Jurkat, Clone E6-1 (cell line): Measurements from ENCODE around the gene NCBP1.

Source experiments
- DNase-seq: peaks from one replicate; pipeline ENCODE4 v3.0.0-alpha.2; 2011; ENCODE audit warnings: low read depth, low spot score
- H3K4me3 ChIP-seq: 2 replicates; pipeline ENCODE4 v1.5.1; 2011; ENCODE audit warnings: mild to moderate bottlenecking, low read length, control low read depth, moderate library complexity

NCBP1 gene

GRCh38 chr9:97703437-97704344, 70.1 kb downstream of the NCBP1 start:
- no peak overlapping the region for H3K4me3 ChIP-seq
- DNase-seq, result no peak

DNA sequence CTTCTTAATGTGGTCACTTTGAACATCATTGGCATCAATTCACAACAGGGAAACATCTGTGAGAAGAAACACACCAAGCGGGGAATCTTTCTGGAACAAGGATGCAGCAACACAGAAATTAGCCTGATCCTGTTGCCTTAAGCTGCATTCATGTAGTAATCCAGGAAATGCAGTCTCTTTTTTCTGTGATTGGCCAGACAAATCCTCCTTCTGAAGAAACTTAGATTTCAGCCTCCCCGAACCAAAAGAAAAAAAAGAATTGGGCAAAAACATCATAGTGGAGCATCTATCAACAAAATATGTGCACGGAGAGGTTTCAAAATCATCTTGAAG, 70.7 kb downstream of the NCBP1 start:
- H3K4me3 ChIP-seq, result no peak overlapping the region
- no peak for DNase-seq

DNA sequence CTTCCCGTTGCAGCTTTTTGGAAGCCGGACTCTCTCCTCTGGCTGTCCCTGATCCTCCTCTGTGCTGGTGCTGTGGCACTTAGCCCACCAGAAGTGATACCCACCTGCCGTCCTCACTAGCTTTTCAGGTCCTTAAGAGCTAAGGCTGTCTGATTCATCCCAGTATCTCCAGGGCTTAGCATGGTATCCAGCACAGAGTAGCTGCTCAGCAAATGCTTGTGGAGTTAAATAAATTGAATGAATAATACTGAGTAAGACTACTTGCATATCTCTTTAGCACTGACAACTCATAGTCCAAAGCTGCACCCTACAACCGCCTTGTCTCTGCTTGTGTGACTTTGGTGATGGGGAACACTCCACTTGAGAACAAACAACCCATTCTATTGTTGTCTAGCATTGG, 71.2 kb downstream of the NCBP1 start:
- no peak overlapping the region for H3K4me3 ChIP-seq
- DNase-seq, result no peak

GRCh38 chr9:97705354-97705950, 71.8 kb downstream of the NCBP1 start:
- H3K4me3 ChIP-seq, result no peak overlapping the region
- DNase-seq, result no peak

DNA sequence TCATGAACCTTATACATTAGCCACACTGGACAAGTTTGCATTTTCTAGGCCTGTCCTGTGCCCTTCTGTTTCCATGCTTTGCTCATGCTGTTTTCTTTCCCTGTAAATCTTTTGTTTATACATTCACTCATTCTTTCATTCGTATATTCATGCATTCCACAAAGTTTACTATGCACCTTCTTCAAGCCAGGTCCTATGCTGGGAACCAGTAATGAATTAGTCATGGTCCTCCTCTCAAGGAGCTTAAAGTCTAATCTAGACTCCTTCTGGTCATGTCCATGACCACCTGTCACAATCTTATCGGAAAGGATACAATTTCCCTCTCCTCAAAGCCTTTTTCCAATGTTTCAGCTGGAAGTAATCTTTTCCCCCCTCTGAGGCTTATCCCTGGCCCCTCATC, 72.6 kb downstream of the NCBP1 start:
- no peak overlapping the region for H3K4me3 ChIP-seq

DNA sequence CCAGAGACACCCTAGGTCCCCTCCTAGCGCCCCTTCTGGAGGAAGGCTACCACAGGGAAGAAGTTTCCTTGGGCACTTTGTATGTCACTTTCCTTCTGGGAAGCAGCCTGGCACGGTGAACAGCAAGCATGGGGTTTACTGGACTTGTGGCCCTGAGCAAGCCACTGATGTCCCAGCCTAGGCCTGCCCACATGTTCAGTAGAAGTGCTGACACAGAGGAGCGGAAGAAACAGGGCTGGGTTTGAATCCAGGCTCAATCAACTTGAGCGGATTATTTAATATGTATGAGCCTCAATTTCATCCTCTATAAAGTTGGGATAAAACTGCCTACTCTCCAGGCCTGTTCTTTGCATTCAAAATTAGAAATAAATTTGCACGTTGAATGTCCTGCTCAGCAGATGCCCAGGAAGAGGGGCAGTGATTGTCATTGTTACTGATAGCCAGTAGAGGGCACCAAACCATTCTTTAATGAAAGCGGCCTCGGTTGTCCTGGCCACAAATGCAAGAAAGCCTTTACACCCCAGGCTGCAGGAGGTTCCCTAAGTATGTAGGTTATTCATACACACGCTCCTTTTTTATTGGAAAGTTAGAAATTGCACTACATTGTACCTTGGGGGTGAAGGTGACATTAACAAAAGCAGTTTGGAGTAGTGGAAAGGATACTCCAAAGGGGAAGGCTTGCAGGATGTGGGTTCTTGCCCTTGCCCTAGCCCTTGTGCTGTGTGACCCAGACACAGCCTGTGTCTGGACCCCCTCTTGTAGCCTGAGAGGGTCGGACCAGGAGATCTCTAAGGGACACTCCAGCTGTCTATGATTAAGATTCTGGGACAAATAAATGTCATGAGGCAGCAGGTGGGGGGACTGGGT, 77.0 kb downstream of the NCBP1 start:
- no peak overlapping the region for H3K4me3 ChIP-seq
- DNase-seq, result peak; percentile 51

More for the DNA sequence above, 72.6 kb downstream of the NCBP1 start:
- no peak for DNase-seq

- H3K4me3 ChIP-seq, result no peak overlapping the region
- DNase-seq, result peak; percentile 81
Observed at GRCh38 chr9:97711223-97711626, 77.6 kb downstream of the NCBP1 start.

- no peak overlapping the region for H3K4me3 ChIP-seq
- peak; percentile 44 for DNase-seq
Observed at GRCh38 chr9:97714435-97714834, 80.8 kb downstream of the NCBP1 start.

DNA sequence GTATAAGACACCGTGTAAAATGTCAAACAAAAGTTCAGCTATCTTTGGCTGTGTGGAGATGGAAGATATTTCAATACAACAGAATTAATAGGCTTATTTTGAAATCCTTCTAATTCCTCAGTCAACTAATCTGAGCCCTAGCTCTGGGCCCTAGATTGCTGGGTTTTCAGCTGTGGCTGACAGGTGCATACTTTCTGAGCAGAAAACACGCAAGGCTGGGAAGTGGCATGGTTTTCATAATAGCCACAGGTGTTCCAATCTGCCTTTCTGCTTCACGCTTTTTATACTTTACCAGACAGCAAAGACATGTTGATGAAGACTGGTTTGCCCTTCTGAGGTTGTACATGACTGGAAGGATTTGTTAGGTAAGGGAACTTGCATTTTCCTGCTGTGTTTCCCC, 84.2 kb downstream of the NCBP1 start:
- DNase-seq, result no peak
- no peak overlapping the region for H3K4me3 ChIP-seq

DNA sequence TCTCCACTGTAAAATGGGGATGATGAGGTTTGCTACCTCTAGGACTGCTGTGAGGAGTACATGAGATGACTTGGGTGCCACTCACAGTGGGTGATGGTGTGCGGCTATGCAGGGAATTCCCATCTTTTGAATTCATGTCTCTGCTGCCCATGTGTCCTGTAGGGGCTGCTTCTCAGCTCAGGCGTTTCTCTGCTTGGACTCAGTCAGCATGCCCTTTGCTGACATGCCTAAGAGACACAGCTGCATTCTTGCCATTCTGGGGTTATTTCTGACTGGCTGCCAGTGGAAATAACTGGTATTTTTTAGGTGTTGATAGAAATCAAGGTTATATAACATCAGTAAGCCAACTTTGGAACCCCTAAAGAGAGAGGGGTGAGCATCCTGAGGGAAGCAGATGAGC, 87.8 kb downstream of the NCBP1 start:
- H3K4me3 ChIP-seq, result no peak overlapping the region
- no peak for DNase-seq

GRCh38 chr9:97722331-97722730, 88.7 kb downstream of the NCBP1 start:
- DNase-seq, result no peak
- no peak overlapping the region for H3K4me3 ChIP-seq
